Caki2 (cell line): Measurements from ENCODE around the gene SYCP3. TPM values are rescaled to one million over a fixed set of nuclear protein-coding genes. Genes with fewer than 3 reads are reported as not detected.
"Not testable (repeated sequence)": the region's sequence is repeated elsewhere in the genome, so short reads cannot be mapped to it uniquely, and the experiment has no call there.

ENCODE experiments used
- DNase-seq: peaks from one replicate; pipeline ENCODE4 v3.0.0-alpha.2; 2015; ENCODE audit warnings: low read depth
- in situ Hi-C: cut with HindIII; loops from 2 replicates; pipeline ENCODE4 v1.10.0; 2016; ENCODE audit warnings: low sequenced_read_pairs, low pct_unique_long_range_greater_than_20kb, mixed read lengths
- total RNA-seq: library from RNA; depleted of rRNA; stranded (reverse); fragments of >200 nt; shearing (Covaris generic); gene quantifications from 2 replicates; pipeline ENCODE4 v1.2.3, GENCODE V29; 2014; ENCODE audit warnings: low replicate concordance

SYCP3 gene
- total RNA-seq, 1 experiment from 2014 or later: not detected

- in situ Hi-C loops: no loop called here
- no peak for DNase-seq
Measured at GRCh38 chr12:101764051-101764792, 25.0 kb upstream of the SYCP3 start.

GRCh38 chr12:101763246-101763931, 24.1 kb upstream of the SYCP3 start:
- DNase-seq: no peak
- in situ Hi-C loops: no loop called here

GRCh38 chr12:101761781-101762180, 22.5 kb upstream of the SYCP3 start:
- DNase-seq: no peak
- in situ Hi-C loops: no loop called here

- in situ Hi-C loops: no loop called here
- no peak for DNase-seq
Measured at GRCh38 chr12:101761350-101761749, 22.1 kb upstream of the SYCP3 start.

GRCh38 chr12:101759396-101760047, 20.3 kb upstream of the SYCP3 start:
- no peak for DNase-seq
- in situ Hi-C loops: no loop called here

- in situ Hi-C loops: no loop called here
- no peak for DNase-seq
Measured at GRCh38 chr12:101750152-101750551, 10.9 kb upstream of the SYCP3 start.

GRCh38 chr12:101749657-101750056, 10.4 kb upstream of the SYCP3 start:
- in situ Hi-C loops: no loop called here
- no peak for DNase-seq

- DNase-seq: no peak
- in situ Hi-C loops: no loop called here
Measured at GRCh38 chr12:101748907-101749306, 9.6 kb upstream of the SYCP3 start.

- in situ Hi-C loops: no loop called here
- no peak for DNase-seq
Measured at GRCh38 chr12:101747697-101748096, 8.4 kb upstream of the SYCP3 start.

GRCh38 chr12:101746661-101747060, 7.4 kb upstream of the SYCP3 start:
- in situ Hi-C loops: no loop called here
- DNase-seq: no peak

- in situ Hi-C loops: no loop called here
- no peak for DNase-seq
Measured at GRCh38 chr12:101746196-101746595, 6.9 kb upstream of the SYCP3 start.

- DNase-seq: no peak
- in situ Hi-C loops: no loop called here
Measured at GRCh38 chr12:101745481-101745880, 6.2 kb upstream of the SYCP3 start.

GRCh38 chr12:101743724-101744472, 4.6 kb upstream of the SYCP3 start:
- DNase-seq: peak; percentile 19
- in situ Hi-C loops: no loop called here

- DNase-seq: no peak
- in situ Hi-C loops: no loop called here
Measured at GRCh38 chr12:101743242-101743641, 4.0 kb upstream of the SYCP3 start.

- in situ Hi-C loops: no loop called here
- DNase-seq: no peak
Measured at GRCh38 chr12:101740980-101741379, 1.7 kb upstream of the SYCP3 start.

- no peak for DNase-seq
- in situ Hi-C loops: no loop called here
Measured at GRCh38 chr12:101740566-101740965, 1.3 kb upstream of the SYCP3 start.

GRCh38 chr12:101737476-101737875, 1.8 kb downstream of the SYCP3 start:
- no peak for DNase-seq
- in situ Hi-C loops: no loop called here

- DNase-seq, in situ Hi-C loops: not testable (repeated sequence)
Measured at GRCh38 chr12:101734482-101734881, 4.8 kb downstream of the SYCP3 start.

- in situ Hi-C loops: no loop called here
- DNase-seq: peak; percentile 65
Measured at GRCh38 chr12:101733166-101733565, 6.1 kb downstream of the SYCP3 start.
